Gastrocnemius medialis (tissue), 4 donors: Measurements from ENCODE around the gene PXN. TPM values are rescaled to one million over a fixed set of nuclear protein-coding genes. Genes with fewer than 3 reads are reported as not detected.
"Not testable (repeated sequence)": the region's sequence is repeated elsewhere in the genome, so short reads cannot be mapped to it uniquely, and the experiment has no call there.

Source experiments
- ATAC-seq, 2 donors: fragments of 150-250 bp; one replicate each; pipeline ENCODE4 v1.9.1; 2016
- DNase-seq, 2 donors: peaks; one replicate each; pipeline ENCODE4 v3.0.0-alpha.2; 2019
- H3K27ac ChIP-seq, 4 donors: fragments of 200-600 bp; sonication (generic); 1 replicate in 1 of 4; 2 replicates in 3 of 4; pipeline ENCODE4 v1.5.1; 2016 to 2018; ENCODE audit warnings: mild to moderate bottlenecking in 2 of 4, moderate library complexity in 1 of 4
- H3K27me3 ChIP-seq, 3 donors: fragments of 200-600 bp; sonication (generic) in 2 of 3; 1 replicate in 1 of 3; 2 replicates in 2 of 3; pipeline versions ENCODE4 v1.5.1 to v1.6.0; 2016 to 2019; ENCODE audit warnings: mild to moderate bottlenecking in 1 of 3, moderate library complexity in 1 of 3
- H3K36me3 ChIP-seq, 2 donors: fragments of 200-600 bp; sonication (generic) in 1 of 2; one replicate each; pipeline ENCODE4 v1.5.1; 2017 to 2018
- H3K4me1 ChIP-seq, 2 donors: fragments of 200-600 bp; sonication (generic) in 1 of 2; one replicate each; pipeline ENCODE4 v1.5.1; 2016 to 2017; ENCODE audit warnings: mild to moderate bottlenecking in 2 of 2
- H3K4me3 ChIP-seq, 4 donors: fragments of 200-600 bp; sonication (generic) in 3 of 4; 1 replicate in 1 of 4; 2 replicates in 3 of 4; pipeline ENCODE4 v1.5.1; 2016 to 2019; ENCODE audit warnings: mild to moderate bottlenecking in 2 of 4
- H3K9me3 ChIP-seq, 3 donors: fragments of 200-600 bp; sonication (generic) in 2 of 3; 1 replicate in 1 of 3; 2 replicates in 2 of 3; pipeline ENCODE4 v1.5.1; 2016 to 2019
- POLR2A ChIP-seq, 2 donors: fragments of 450-650 bp; IDR thresholded peaks; one replicate each; pipeline ENCODE4 v1.6.1; 2017; ENCODE audit warnings: antibody characterized with exemption in 2 of 2, mild to moderate bottlenecking in 2 of 2, moderate library complexity in 2 of 2
- in situ Hi-C, 4 donors: fragments of 200-750 bp; cut with MboI; loops; one replicate each; pipeline versions ENCODE4 v1.15.0 to v1.8.0; 2017; ENCODE audit warnings: low sequenced_read_pairs in 4 of 4
- intact Hi-C: fragments of 100-400 bp; cut with DNase I; formaldehyde crosslinking; loops from one replicate; pipeline ENCODE4 v1.15.1; 2023; ENCODE audit warnings: low total_unique reads
- total RNA-seq, 4 donors: library from RNA; depleted of rRNA; stranded (reverse); fragments of >200 nt; gene quantifications; one replicate each; pipeline versions ENCODE4 v1.1.0 to v1.2.3, GENCODE V29; 2016
- TF ChIP-seq, protein P1 (sequence below), 5 experiments: fragments of 450-650 bp in 3 of 5; fragments of 200-600 bp in 2 of 5; sonication (generic) in 2 of 5; IDR thresholded peaks in 4 of 5; conservative IDR thresholded peaks in 1 of 5; 1 replicate in 4 of 5; 2 replicates in 1 of 5; pipeline ENCODE4 v1.5.1; 2016 to 2019; ENCODE audit warnings: antibody characterized with exemption in 5 of 5, mild to moderate bottlenecking in 3 of 5, moderate library complexity in 3 of 5

PXN gene
- total RNA-seq, 4 donors from 2014 or later = 48.8 to 102 (median 77.9) TPM

DNA sequence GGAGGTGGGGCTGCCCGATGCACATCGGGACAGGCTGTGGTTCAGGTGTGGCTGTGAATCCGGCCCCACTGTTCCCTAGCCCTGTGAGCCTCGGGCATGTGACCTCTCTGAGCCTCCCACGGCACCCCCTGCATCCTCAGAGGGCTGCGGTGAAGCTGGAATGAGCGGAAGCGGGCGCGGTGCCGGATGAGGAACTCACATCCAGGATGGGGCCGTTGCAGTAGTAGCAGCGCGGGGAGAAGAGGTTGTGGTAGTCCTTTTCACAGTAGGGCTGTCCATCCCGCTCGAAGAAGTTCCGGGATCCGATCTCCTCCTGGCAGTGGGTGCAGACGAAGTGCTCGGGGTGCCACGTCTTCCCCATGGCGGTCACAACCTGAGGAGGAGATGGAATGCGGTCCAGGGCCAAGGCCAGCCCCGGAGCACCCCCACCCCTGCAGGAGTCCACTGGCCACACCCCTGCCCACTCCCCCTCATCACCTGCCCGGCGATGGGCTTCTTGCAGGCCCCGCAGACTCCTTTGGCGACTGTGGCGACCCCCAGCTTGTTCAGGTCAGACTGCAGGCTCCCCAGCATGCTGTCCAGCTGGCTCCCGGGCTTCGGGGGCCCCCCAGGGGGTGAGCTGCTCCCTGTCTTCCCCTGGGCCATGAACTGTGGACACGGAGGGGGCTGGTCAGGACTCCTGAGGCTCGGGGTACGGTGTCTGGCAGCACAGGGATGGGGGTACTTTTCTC lies 50.7 kb downstream of the PXN start:
- TF ChIP-seq, protein P1, sequence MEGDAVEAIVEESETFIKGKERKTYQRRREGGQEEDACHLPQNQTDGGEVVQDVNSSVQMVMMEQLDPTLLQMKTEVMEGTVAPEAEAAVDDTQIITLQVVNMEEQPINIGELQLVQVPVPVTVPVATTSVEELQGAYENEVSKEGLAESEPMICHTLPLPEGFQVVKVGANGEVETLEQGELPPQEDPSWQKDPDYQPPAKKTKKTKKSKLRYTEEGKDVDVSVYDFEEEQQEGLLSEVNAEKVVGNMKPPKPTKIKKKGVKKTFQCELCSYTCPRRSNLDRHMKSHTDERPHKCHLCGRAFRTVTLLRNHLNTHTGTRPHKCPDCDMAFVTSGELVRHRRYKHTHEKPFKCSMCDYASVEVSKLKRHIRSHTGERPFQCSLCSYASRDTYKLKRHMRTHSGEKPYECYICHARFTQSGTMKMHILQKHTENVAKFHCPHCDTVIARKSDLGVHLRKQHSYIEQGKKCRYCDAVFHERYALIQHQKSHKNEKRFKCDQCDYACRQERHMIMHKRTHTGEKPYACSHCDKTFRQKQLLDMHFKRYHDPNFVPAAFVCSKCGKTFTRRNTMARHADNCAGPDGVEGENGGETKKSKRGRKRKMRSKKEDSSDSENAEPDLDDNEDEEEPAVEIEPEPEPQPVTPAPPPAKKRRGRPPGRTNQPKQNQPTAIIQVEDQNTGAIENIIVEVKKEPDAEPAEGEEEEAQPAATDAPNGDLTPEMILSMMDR (IDR thresholded peaks at IDR 0.05 in 4 of 5, conservative IDR thresholded peaks at IDR 0.05 in 1 of 5) = no peak
- TF ChIP-seq POLR2A (IDR thresholded peaks at IDR 0.05) = no peak
- ATAC-seq = no peak
- Histone ChIP-seq H3K27me3 (no peaks in the 10 kb centered on the region), H3K4me3 (no peak overlapping the region), H3K36me3 (peaks cover 0 to 83% of the 10 kb centered on the region in 2 donors), H3K9me3 (no peaks in the 10 kb centered on the region), H3K27ac (no peak overlapping the region), H3K4me1 (no peaks in the 10 kb centered on the region)
- intact Hi-C loops = no loop called here
- DNase-seq = no peak
- in situ Hi-C loops = no loop called here

DNA sequence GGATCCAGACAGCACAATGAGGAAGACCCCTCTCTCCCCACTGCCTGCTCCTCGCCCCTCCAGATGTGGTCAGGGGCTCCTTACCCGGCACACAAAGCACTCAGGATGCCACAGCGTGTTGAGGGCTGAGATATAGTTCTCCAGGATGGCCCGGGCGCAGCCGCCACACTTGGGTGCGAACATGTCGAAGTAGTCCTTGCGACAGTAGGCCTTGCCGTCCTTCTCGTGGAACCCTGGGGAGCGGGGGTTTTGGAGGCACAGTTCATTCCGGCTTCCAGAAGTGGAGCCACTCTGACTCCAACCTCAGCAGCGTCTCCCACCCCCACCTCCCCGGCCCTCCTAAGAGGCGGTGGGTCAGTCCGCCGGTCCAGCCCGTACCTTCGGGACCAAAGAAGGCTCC lies 51.8 kb downstream of the PXN start:
- H3K9me3 ChIP-seq = no peaks in the 10 kb centered on the region
- DNase-seq = no peak
- no peak for ATAC-seq
- TF ChIP-seq POLR2A (IDR thresholded peaks at IDR 0.05) = no peak
- TF ChIP-seq, protein P1 (IDR thresholded peaks at IDR 0.05 in 4 of 5, conservative IDR thresholded peaks at IDR 0.05 in 1 of 5) = no peak
- H3K36me3 ChIP-seq = peaks cover 0 to 74% of the 10 kb centered on the region in 2 donors
- H3K4me3 ChIP-seq = no peak overlapping the region
- H3K27ac ChIP-seq = no peak overlapping the region
- in situ Hi-C loops (no loop called here), intact Hi-C loops (no loop called here)
- no peaks in the 10 kb centered on the region for H3K4me1 ChIP-seq
- H3K27me3 ChIP-seq = no peaks in the 10 kb centered on the region

- H3K9me3 ChIP-seq, DNase-seq, H3K4me1 ChIP-seq, ATAC-seq, H3K4me3 ChIP-seq, intact Hi-C loops, H3K27me3 ChIP-seq, in situ Hi-C loops, H3K27ac ChIP-seq: not testable (repeated sequence)
- peaks cover 0 to 68% of the 10 kb centered on the region in 2 donors for H3K36me3 ChIP-seq
These were observed 52.3 kb downstream of the PXN start for GRCh38 chr12:120213182-120213581.

DNA sequence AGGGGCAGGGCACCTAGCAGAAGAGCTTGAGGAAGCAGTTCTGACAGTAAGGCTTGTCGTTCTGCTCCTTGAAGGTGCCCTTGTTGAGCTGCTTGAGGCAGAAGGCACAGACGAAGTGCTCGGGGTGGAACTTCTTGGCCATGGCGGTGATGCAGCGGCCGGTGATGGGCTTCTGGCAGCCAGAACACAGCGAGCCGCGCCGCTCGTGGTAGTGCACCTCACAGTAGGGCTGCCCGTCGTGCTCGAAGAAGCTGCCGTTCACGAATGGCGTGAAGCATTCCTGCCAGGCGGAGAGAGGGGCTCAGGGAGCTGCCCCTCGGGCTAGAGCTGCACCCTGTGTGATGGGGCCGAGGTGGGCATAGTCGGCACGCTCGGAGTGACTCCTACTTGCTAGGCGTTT lies 53.2 kb downstream of the PXN start:
- H3K9me3 ChIP-seq = no peaks in the 10 kb centered on the region
- intact Hi-C loops (no loop called here), in situ Hi-C loops (no loop called here)
- DNase-seq (no peak), ATAC-seq (no peak)
- H3K27ac ChIP-seq = no peak overlapping the region
- no peaks in the 10 kb centered on the region for H3K27me3 ChIP-seq
- TF ChIP-seq, protein P1 (IDR thresholded peaks at IDR 0.05 in 4 of 5, conservative IDR thresholded peaks at IDR 0.05 in 1 of 5) = no peak
- TF ChIP-seq POLR2A (IDR thresholded peaks at IDR 0.05) = no peak
- H3K4me1 ChIP-seq = no peaks in the 10 kb centered on the region
- H3K36me3 ChIP-seq = peaks cover 0 to 64% of the 10 kb centered on the region in 2 donors
- no peak overlapping the region for H3K4me3 ChIP-seq

- H3K27me3 ChIP-seq = no peaks in the 10 kb centered on the region
These were observed 53.6 kb downstream of the PXN start for GRCh38 chr12:120211904-120212283.

More at GRCh38 chr12:120211904-120212283, 53.6 kb downstream of the PXN start:
- Histone ChIP-seq H3K9me3 (no peaks in the 10 kb centered on the region), H3K36me3 (peaks cover 0 to 64% of the 10 kb centered on the region in 2 donors), H3K4me1 (no peaks in the 10 kb centered on the region), H3K4me3 (no peak overlapping the region), H3K27ac (no peak overlapping the region)
- DNase-seq = no peak
- ATAC-seq = no peak
- TF ChIP-seq POLR2A (IDR thresholded peaks at IDR 0.05) = no peak
- TF ChIP-seq, protein P1 (IDR thresholded peaks at IDR 0.05 in 4 of 5, conservative IDR thresholded peaks at IDR 0.05 in 1 of 5) = no peak
- in situ Hi-C loops (no loop called here), intact Hi-C loops (no loop called here)
